ENCODE results near the gene COX5A. TPM values are rescaled to one million over a fixed set of nuclear protein-coding genes. Genes with fewer than 3 reads are reported as not detected.
A peak's percentile ranks its signal among the peaks of the same experiment; 100 is the strongest.

Gene COX5A
- total RNA-seq, 4 donors from 2014 or later: 103 to 235 (median 166) TPM

DNA sequence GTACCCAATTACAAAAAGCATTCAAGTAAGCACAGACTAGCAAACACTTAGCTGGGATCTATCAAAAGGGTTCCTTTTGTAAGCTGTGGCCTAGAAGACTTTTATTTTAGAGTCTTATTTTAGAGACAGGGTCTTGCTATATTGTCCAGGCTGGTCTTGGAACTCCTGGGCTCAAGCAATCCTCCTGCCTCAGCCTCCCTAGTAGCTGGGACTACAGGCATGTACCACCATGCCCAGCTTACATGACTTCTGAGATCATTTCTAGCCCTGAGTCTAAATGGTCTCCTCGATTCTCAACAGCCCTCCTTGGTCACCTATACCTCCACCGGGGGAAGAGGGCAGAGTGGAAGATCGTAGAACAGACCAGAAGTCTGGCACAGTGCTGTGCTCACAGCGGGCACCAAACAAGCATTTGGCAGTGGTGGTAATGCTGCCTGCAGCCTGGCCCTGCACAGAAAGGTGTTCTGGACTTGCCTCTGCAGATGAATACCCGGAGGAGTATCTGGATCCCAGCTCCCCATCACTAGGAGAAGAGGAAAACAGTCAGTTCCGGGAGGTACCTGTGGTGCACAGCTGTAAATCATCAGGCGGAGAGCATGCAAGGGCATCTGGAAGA is 33.6 kb downstream of the COX5A start:
- no peak for DNase-seq
- TF ChIP-seq POLR2A (IDR thresholded peaks at IDR 0.05): no peak
- TF ChIP-seq, protein P1, sequence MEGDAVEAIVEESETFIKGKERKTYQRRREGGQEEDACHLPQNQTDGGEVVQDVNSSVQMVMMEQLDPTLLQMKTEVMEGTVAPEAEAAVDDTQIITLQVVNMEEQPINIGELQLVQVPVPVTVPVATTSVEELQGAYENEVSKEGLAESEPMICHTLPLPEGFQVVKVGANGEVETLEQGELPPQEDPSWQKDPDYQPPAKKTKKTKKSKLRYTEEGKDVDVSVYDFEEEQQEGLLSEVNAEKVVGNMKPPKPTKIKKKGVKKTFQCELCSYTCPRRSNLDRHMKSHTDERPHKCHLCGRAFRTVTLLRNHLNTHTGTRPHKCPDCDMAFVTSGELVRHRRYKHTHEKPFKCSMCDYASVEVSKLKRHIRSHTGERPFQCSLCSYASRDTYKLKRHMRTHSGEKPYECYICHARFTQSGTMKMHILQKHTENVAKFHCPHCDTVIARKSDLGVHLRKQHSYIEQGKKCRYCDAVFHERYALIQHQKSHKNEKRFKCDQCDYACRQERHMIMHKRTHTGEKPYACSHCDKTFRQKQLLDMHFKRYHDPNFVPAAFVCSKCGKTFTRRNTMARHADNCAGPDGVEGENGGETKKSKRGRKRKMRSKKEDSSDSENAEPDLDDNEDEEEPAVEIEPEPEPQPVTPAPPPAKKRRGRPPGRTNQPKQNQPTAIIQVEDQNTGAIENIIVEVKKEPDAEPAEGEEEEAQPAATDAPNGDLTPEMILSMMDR (IDR thresholded peaks at IDR 0.05): no peak
- 94 to 95% methylated on average over 7 of the region's 7 CpGs for WGBS, 2 donors
- peaks cover 10 to 25% of the 10 kb centered on the region in 2 donors for H3K4me1 ChIP-seq
- intact Hi-C loops (cut with DNase I): loop anchor here (10.0 kb wide), 1 partner anchor 51 kb away; the partner anchor contains the start of gene RPP25
- H3K9me3 ChIP-seq: no peaks in the 10 kb centered on the region
- no peaks in the 10 kb centered on the region for H3K27me3 ChIP-seq
- peaks cover 21 to 34% of the 10 kb centered on the region in 2 donors for H3K36me3 ChIP-seq
- no peak overlapping the region for H3K4me3 ChIP-seq (replicated peaks in 1 of 3)
- no peak overlapping the region for H3K27ac ChIP-seq

DNA sequence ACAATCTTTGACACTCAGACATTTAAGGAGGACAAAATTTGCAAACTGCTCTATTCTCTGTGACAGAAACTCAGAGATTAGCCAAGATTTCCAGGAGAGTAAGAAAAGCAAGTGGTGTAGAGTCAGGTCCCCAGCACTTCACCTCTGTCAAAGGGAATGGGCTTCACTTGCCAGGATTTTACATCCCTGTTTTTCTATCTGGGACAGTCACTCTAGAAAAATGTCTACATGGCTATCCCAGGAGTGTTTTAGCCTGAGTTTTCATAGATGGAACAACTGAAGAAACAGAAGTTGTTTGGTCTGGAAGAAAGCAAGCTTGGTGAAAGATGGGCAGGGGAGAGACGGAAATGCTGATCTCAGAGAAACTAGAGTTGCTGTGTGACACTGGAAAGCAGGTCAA is 34.2 kb downstream of the COX5A start:
- DNase-seq: no peak
- 100% methylated on average over 1 of the region's 1 CpG for WGBS, 2 donors
- intact Hi-C loops (cut with DNase I): loop anchor here (10.0 kb wide), 1 partner anchor 51 kb away; the partner anchor contains the start of gene RPP25
- H3K4me1 ChIP-seq: peaks cover 10 to 25% of the 10 kb centered on the region in 2 donors
- no peaks in the 10 kb centered on the region for H3K27me3 ChIP-seq
- no peak overlapping the region for H3K4me3 ChIP-seq (replicated peaks in 1 of 3)
- no peak overlapping the region for H3K27ac ChIP-seq
- no peak for TF ChIP-seq POLR2A (IDR thresholded peaks at IDR 0.05)
- H3K36me3 ChIP-seq: peaks cover 21 to 37% of the 10 kb centered on the region in 2 donors
- H3K9me3 ChIP-seq: no peaks in the 10 kb centered on the region

DNA sequence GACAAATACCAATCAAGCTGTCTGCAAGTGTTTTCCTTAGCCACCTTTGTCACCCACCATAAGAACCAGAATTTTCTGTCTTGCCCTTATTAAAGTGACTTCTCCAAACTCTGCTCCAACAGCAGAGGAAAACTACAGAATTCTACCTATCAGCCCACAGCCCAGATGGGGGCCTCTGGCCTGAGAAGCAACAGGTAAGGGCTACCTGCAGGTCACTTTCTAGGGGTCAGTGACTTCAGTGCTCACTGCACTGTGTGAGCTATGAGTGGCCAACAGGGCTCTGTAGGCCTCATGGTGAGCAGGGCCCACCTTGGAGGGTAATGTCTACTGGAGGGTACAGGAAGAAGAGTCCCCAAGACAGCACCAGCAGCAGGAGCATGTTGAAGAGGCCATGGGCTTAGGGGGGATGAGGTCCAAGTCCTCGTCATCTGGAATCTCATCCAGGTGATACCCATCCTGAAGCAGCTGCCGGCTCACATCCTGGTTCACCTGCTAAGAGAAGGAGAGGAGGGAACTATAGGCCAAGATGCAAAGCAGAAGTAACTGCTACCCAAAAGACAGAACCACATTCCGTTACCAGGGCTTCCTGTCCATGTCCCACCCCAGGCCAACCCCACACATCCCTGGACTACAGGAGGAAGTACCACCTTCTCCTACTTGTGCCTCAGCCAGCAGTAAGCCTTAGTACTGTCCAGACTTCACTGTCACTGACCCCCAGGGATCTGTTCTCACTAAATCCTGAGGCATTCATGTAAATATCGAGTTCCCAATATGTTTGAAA is 35.4 kb downstream of the COX5A start:
- Histone ChIP-seq H3K36me3 (peaks cover 21 to 37% of the 10 kb centered on the region in 2 donors), H3K4me3 (replicated peaks in 1 of 3) (no peak overlapping the region), H3K9me3 (no peaks in the 10 kb centered on the region), H3K27me3 (no peaks in the 10 kb centered on the region), H3K27ac (no peak overlapping the region), H3K4me1 (peaks cover 7 to 21% of the 10 kb centered on the region in 2 donors)
- DNase-seq: no peak
- TF ChIP-seq, protein P1 (IDR thresholded peaks at IDR 0.05): no peak
- no peak for TF ChIP-seq POLR2A (IDR thresholded peaks at IDR 0.05)
- intact Hi-C loops (cut with DNase I): loop anchor here (10.0 kb wide), 1 partner anchor 52 kb away; the partner anchor contains the start of gene RPP25
- 79 to 90% methylated on average over 4 of the region's 4 CpGs for WGBS, 2 donors

DNA sequence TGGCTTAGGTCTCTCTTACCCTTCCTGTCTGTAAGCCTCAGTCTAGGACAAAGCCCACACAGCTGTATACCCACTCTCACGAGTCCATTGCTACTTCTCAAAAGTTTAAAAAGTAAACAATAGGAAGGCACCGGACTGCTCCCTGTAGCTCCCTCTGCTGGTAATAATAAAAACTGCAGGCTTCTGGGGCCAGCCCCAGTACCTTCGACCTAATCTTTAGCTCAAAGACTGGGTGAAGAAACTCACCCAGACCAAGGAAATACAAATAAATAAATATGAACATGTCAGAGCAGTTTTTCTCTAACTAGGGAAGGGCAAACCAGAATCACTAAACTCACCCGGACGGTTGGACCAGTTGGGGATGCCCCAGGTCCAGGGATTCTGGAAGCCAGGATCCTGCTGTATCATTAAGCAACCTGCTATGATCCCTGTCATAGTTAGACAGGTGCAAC is 36.2 kb downstream of the COX5A start:
- Histone ChIP-seq H3K4me3 (replicated peaks in 1 of 3) (no peak overlapping the region), H3K4me1 (peaks cover 3 to 17% of the 10 kb centered on the region in 2 donors), H3K27ac (no peak overlapping the region), H3K27me3 (no peaks in the 10 kb centered on the region), H3K9me3 (no peaks in the 10 kb centered on the region), H3K36me3 (peaks cover 21 to 37% of the 10 kb centered on the region in 2 donors)
- intact Hi-C loops (cut with DNase I): loop anchor here (2.0 to 10.0 kb wide), 2 partner anchors 53 to 121 kb away; partner anchors contain the start of gene RPP25
- 18% methylated on average over 5 of the region's 5 CpGs for WGBS, 2 donors
- peak; percentile 51 to 53 for DNase-seq
- TF ChIP-seq, protein P1 (IDR thresholded peaks at IDR 0.05): peak; percentile 81 to 94 (median 90)
- TF ChIP-seq POLR2A (IDR thresholded peaks at IDR 0.05): no peak

DNA sequence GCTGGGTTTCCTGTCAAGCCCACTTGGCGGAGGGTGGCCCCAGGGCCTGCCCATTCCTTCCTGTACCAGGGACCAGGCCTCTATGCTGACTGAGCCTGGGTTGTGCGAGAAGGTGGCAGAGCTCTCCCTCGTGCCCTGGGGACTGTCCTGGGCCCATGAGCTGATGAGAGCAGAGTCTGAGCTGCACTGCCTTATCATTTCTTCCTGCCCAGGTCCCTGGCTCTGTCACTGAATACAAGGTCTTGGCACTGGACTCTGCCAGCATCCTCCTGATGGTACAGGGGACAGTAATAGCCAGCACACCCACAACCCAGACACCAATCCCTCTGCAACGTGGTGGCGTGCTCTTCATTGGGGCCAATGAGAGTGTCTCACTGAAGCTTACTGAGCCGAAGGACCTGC is 40.6 kb downstream of the COX5A start:
- no peak overlapping the region for H3K4me3 ChIP-seq (replicated peaks in 1 of 3)
- H3K27ac ChIP-seq: no peak overlapping the region
- no peaks in the 10 kb centered on the region for H3K27me3 ChIP-seq
- TF ChIP-seq, protein P1 (IDR thresholded peaks at IDR 0.05): no peak
- no peak for TF ChIP-seq POLR2A (IDR thresholded peaks at IDR 0.05)
- H3K36me3 ChIP-seq: peaks cover 18% of the 10 kb centered on the region in 2 donors
- peaks cover 0 to 8% of the 10 kb centered on the region in 2 donors for H3K4me1 ChIP-seq
- intact Hi-C loops (cut with DNase I): no loop called here
- 79 to 88% methylated on average over 6 of the region's 6 CpGs for WGBS, 2 donors
- no peak for DNase-seq
- H3K9me3 ChIP-seq: no peaks in the 10 kb centered on the region
